Measurements from ENCODE around the gene EIF4A3. TPM values are rescaled to one million over a fixed set of nuclear protein-coding genes. Genes with fewer than 3 reads are reported as not detected.

EIF4A3 gene
- total RNA-seq, 1 experiment from 2014 or later = 124 TPM

GRCh38 chr17:80101011-80101945, 45.6 kb downstream of the EIF4A3 start, which contains the start of gene GAA:
GAA (plus strand) TSS chr17:80101581; CDS start chr17:80104587, 3,006 bp downstream.
- H3K27me3 Mint-ChIP-seq (ENCODE audit: unreplicated experiment) = peaks cover 15% of the 10 kb centered on the region
- CTCF ChIA-PET = interaction anchor here (0.6 to 1.4 kb wide), 9 partner anchors 9 to 162 kb away, joined by 3 to 11 read pairs (median 4); partner anchors contain the start of gene CARD14
- intact Hi-C loops (cut with micrococcal nuclease; ENCODE audit: unreplicated experiment) = no loop called here
- peak; percentile 89 for TF ChIP-seq CTCF (IDR thresholded peaks at IDR 0.05; ENCODE audit: unreplicated experiment)
- H3K9me3 Mint-ChIP-seq (ENCODE audit: low read depth, unreplicated experiment) = no peaks in the 10 kb centered on the region
- H3K4me3 Mint-ChIP-seq (ENCODE audit: low read depth, unreplicated experiment) = peak within 1 kb of the TSS; percentile 81
- DNase-seq = peak; percentile 94
- peaks cover 17% of the 10 kb centered on the region for H3K36me3 Mint-ChIP-seq (ENCODE audit: insufficient read depth, unreplicated experiment)
- peaks cover 13% of the 10 kb centered on the region for H3K4me1 Mint-ChIP-seq (ENCODE audit: low read depth, unreplicated experiment)
- peak within 1 kb of the TSS; percentile 88 for H3K27ac Mint-ChIP-seq (ENCODE audit: unreplicated experiment)
- no TSS peak for BruUV-seq (replicated peaks)

DNA sequence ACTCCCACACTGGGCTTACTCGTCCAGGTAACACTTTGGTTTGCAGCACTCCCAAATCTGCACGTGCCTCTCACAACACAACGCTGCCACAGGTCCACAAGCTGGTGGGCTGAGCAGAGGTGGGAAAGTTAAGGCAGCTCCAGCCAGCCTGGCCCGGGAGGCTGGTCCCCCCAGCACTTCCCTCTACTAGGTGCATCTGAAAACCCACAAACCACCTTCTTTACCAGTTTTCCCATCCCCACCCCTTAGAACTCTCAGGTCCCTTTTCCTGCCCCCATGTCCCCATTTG, 46.9 kb downstream of the EIF4A3 start:
- Mint-ChIP-seq H3K4me1 (ENCODE audit: low read depth, unreplicated experiment) (peaks cover 13% of the 10 kb centered on the region), H3K9me3 (ENCODE audit: low read depth, unreplicated experiment) (no peaks in the 10 kb centered on the region), H3K27me3 (ENCODE audit: unreplicated experiment) (peaks cover 18% of the 10 kb centered on the region), H3K27ac (ENCODE audit: unreplicated experiment) (no peak overlapping the region), H3K4me3 (ENCODE audit: low read depth, unreplicated experiment) (no peak overlapping the region), H3K36me3 (ENCODE audit: insufficient read depth, unreplicated experiment) (peaks cover 17% of the 10 kb centered on the region)
- DNase-seq = no peak
- no peak for TF ChIP-seq CTCF (IDR thresholded peaks at IDR 0.05; ENCODE audit: unreplicated experiment)
- BruUV-seq (replicated peaks) = no TSS peak
- intact Hi-C loops (cut with micrococcal nuclease; ENCODE audit: unreplicated experiment) = no loop called here
- CTCF ChIA-PET = no interaction called here

GRCh38 chr17:80099291-80100034, 47.5 kb downstream of the EIF4A3 start:
- DNase-seq = no peak
- CTCF ChIA-PET = interaction anchor here (0.6 kb wide), 1 partner anchor 100 kb away, joined by 4 read pairs; no protein-coding TSS in a partner anchor
- H3K27ac Mint-ChIP-seq (ENCODE audit: unreplicated experiment) = no peak overlapping the region
- H3K27me3 Mint-ChIP-seq (ENCODE audit: unreplicated experiment) = peaks cover 23% of the 10 kb centered on the region
- H3K4me3 Mint-ChIP-seq (ENCODE audit: low read depth, unreplicated experiment) = no peak overlapping the region
- H3K4me1 Mint-ChIP-seq (ENCODE audit: low read depth, unreplicated experiment) = peaks cover 13% of the 10 kb centered on the region
- TF ChIP-seq CTCF (IDR thresholded peaks at IDR 0.05; ENCODE audit: unreplicated experiment) = no peak
- H3K36me3 Mint-ChIP-seq (ENCODE audit: insufficient read depth, unreplicated experiment) = peaks cover 17% of the 10 kb centered on the region
- no TSS peak for BruUV-seq (replicated peaks)
- H3K9me3 Mint-ChIP-seq (ENCODE audit: low read depth, unreplicated experiment) = no peaks in the 10 kb centered on the region
- intact Hi-C loops (cut with micrococcal nuclease; ENCODE audit: unreplicated experiment) = no loop called here

GRCh38 chr17:80097844-80098691, 48.9 kb downstream of the EIF4A3 start:
- Mint-ChIP-seq H3K9me3 (ENCODE audit: low read depth, unreplicated experiment) (no peaks in the 10 kb centered on the region), H3K4me1 (ENCODE audit: low read depth, unreplicated experiment) (peaks cover 12% of the 10 kb centered on the region), H3K27me3 (ENCODE audit: unreplicated experiment) (peaks cover 23% of the 10 kb centered on the region), H3K27ac (ENCODE audit: unreplicated experiment) (no peak overlapping the region), H3K36me3 (ENCODE audit: insufficient read depth, unreplicated experiment) (peaks cover 17% of the 10 kb centered on the region), H3K4me3 (ENCODE audit: low read depth, unreplicated experiment) (no peak overlapping the region)
- CTCF ChIA-PET = no interaction called here
- TF ChIP-seq CTCF (IDR thresholded peaks at IDR 0.05; ENCODE audit: unreplicated experiment) = no peak
- no TSS peak for BruUV-seq (replicated peaks)
- intact Hi-C loops (cut with micrococcal nuclease; ENCODE audit: unreplicated experiment) = no loop called here
- DNase-seq = no peak
